Transverse colon (tissue), 4 donors: Measurements from ENCODE around the gene SALL2.

ENCODE experiments used
- CTCF ChIP-seq, 5 experiments: fragments of 200-600 bp in 3 of 5; fragments of 450-650 bp in 2 of 5; sonication (generic) in 3 of 5; IDR thresholded peaks; 1 replicate in 2 of 5; 2 replicates in 3 of 5; pipeline ENCODE4 v1.5.1; 2016 to 2017; ENCODE audit warnings: antibody characterized with exemption in 5 of 5, inconsistent platforms in 3 of 5, mild to moderate bottlenecking in 2 of 5, moderate library complexity in 1 of 5
- EP300 ChIP-seq: sonication (generic); formaldehyde crosslinking; IDR thresholded peaks from one replicate; pipeline ENCODE4 v1.6.1; 2017; ENCODE audit warnings: antibody characterized with exemption, low read depth
- POLR2A ChIP-seq: fragments of 450-650 bp; IDR thresholded peaks from one replicate; pipeline ENCODE4 v1.6.1; 2016; ENCODE audit warnings: antibody characterized with exemption, mild to moderate bottlenecking, moderate library complexity
- POLR2AphosphoS5 ChIP-seq, 3 donors: sonication (generic); formaldehyde crosslinking; IDR thresholded peaks; one replicate each; pipeline ENCODE4 v1.6.1; 2016; ENCODE audit warnings: antibody characterized with exemption in 3 of 3

GRCh38 chr14:21529515-21529914, 3.4 kb upstream of the SALL2 start:
- TF ChIP-seq CTCF (IDR thresholded peaks at IDR 0.05) (no peak), POLR2A (no peak), POLR2AphosphoS5 (IDR thresholded peaks at IDR 0.05) (no peak), EP300 (no peak)
